Endothelial cell of umbilical vein (primary cell): Measurements from ENCODE around the gene SBSN. TPM values are rescaled to one million over a fixed set of nuclear protein-coding genes. Genes with fewer than 3 reads are reported as not detected.

Experiments
- BruUV-seq: library from RNA; stranded (reverse); fragments of 400-500 nt; replicated peaks from 2 replicates; lab custom pipeline; 2021; lab: Mats Ljungman, UMichigan
- CTCF ChIA-PET: fragments of 300-600, 350-600 bp; sonication (Branson Sonifier 250); formaldehyde crosslinking; loops from one replicate; lab custom pipeline; 2021; ENCODE audit warnings: antibody characterized with exemption, inconsistent platforms; lab: Charles Lee
- POLR2A ChIA-PET: fragments of 300-600, 350-600 bp; sonication (Branson Sonifier 250); formaldehyde crosslinking; loops from one replicate; lab custom pipeline; 2021; ENCODE audit warnings: antibody characterized with exemption, inconsistent platforms; lab: Charles Lee
- DNase-seq: peaks from one replicate; pipeline ENCODE4 v3.0.0-alpha.2; 2011; ENCODE audit warnings: low read depth, low spot score
- FAIRE-seq: peaks from 2 replicates; lab custom pipeline; 2011; peaks lifted over from hg19 to GRCh38; lab: Jason Lieb, UNC
- H2AFZ ChIP-seq: 2 replicates; pipeline ENCODE4 v1.6.0; 2012; ENCODE audit warnings: low read depth, low read length, control low read depth, inconsistent platforms
- H3K27ac ChIP-seq: 2 replicates; pipeline ENCODE4 v1.5.1; 2011; ENCODE audit warnings: low read depth, mild to moderate bottlenecking, control low read depth, low read length, moderate library complexity; ENCODE audit not compliant: insufficient read depth
- H3K27me3 ChIP-seq, 2 experiments: 2 replicates each; pipeline versions ENCODE4 v1.6.0 to v1.6.1; 2011; ENCODE audit warnings: low read length in 2 of 2, mixed read lengths in 1 of 2; ENCODE audit not compliant: control insufficient read depth in 2 of 2, insufficient read depth in 2 of 2
- H3K36me3 ChIP-seq, 2 experiments: 2 replicates in 1 of 2; 3 replicates in 1 of 2; pipeline ENCODE4 v1.5.1; 2011; ENCODE audit warnings: low read length in 2 of 2, mild to moderate bottlenecking in 1 of 2, moderate library complexity in 1 of 2; ENCODE audit not compliant: control insufficient read depth in 2 of 2, insufficient read depth in 2 of 2; ENCODE audit errors: extremely low read depth in 1 of 2
- H3K4me1 ChIP-seq: 3 replicates; pipeline ENCODE4 v1.5.1; 2011; ENCODE audit warnings: mild to moderate bottlenecking, low read length; ENCODE audit not compliant: control insufficient read depth, insufficient read depth; ENCODE audit errors: extremely low read depth
- H3K4me2 ChIP-seq: 2 replicates; pipeline ENCODE4 v1.6.1; 2011; ENCODE audit warnings: low read length, control low read depth, mixed read lengths; ENCODE audit not compliant: insufficient read depth
- H3K4me3 ChIP-seq, 3 experiments: fragments of 200-600 bp in 1 of 3; sonication (generic), shearing (Covaris generic) in 1 of 3; replicated peaks in 1 of 3; 2 replicates each; pipeline ENCODE4 v1.5.1; 2011 to 2016; ENCODE audit warnings: control low read depth in 3 of 3, low read length in 3 of 3, mild to moderate bottlenecking in 2 of 3, inconsistent platforms in 1 of 3, low read depth in 1 of 3, moderate library complexity in 1 of 3; ENCODE audit not compliant: insufficient read depth in 1 of 3
- H3K79me2 ChIP-seq: 2 replicates; pipeline ENCODE4 v1.6.0; 2012; ENCODE audit warnings: low read length, inconsistent platforms; ENCODE audit not compliant: control insufficient read depth, insufficient read depth
- H3K9ac ChIP-seq: replicated peaks from 2 replicates; pipeline ENCODE3; 2011; ENCODE audit warnings: low read length, control low read depth; ENCODE audit not compliant: insufficient read depth; ENCODE audit errors: extremely low read depth
- H3K9me1 ChIP-seq: replicated peaks from 3 replicates; pipeline ENCODE4 v1.6.0; 2011; ENCODE audit warnings: mild to moderate bottlenecking, low read length; ENCODE audit not compliant: control insufficient read depth, insufficient read depth; ENCODE audit errors: extremely low read depth
- H3K9me3 ChIP-seq: replicated peaks from 2 replicates; pipeline ENCODE4 v1.5.1; 2012; ENCODE audit warnings: low read length, inconsistent platforms; ENCODE audit not compliant: control insufficient read depth, insufficient read depth
- H4K20me1 ChIP-seq: replicated peaks from 2 replicates; pipeline ENCODE3; 2011; ENCODE audit warnings: mild to moderate bottlenecking, low read length; ENCODE audit not compliant: control insufficient read depth, insufficient read depth; ENCODE audit errors: extremely low read depth
- EZH2 ChIP-seq: IDR thresholded peaks from 2 replicates; pipeline ENCODE4 v1.6.1; 2012; ENCODE audit warnings: borderline replicate concordance, low read depth, mild to moderate bottlenecking, moderate library complexity, low read length, inconsistent platforms; ENCODE audit not compliant: severe bottlenecking
- FOS ChIP-seq: IDR thresholded peaks from 2 replicates; pipeline ENCODE4 v1.6.1; 2011; ENCODE audit warnings: mild to moderate bottlenecking, low read length, moderate library complexity, borderline replicate concordance; ENCODE audit not compliant: insufficient read depth
- GATA2 ChIP-seq: IDR thresholded peaks from 2 replicates; pipeline ENCODE4 v1.7.0; 2011; ENCODE audit warnings: low read depth, mild to moderate bottlenecking, moderate library complexity, mixed read lengths, low read length; ENCODE audit not compliant: insufficient read length, insufficient read depth
- JUN ChIP-seq: IDR thresholded peaks from 2 replicates; pipeline ENCODE4 v1.6.1; 2011; ENCODE audit warnings: borderline replicate concordance, low read depth; ENCODE audit not compliant: insufficient read length, insufficient read depth
- MYC ChIP-seq: IDR thresholded peaks from one replicate; pipeline ENCODE4 v1.6.1; 2011; ENCODE audit warnings: mild to moderate bottlenecking, low read depth, low read length
- POLR2A ChIP-seq: IDR thresholded peaks from 2 replicates; pipeline ENCODE4 v1.6.1; 2012; ENCODE audit warnings: low read depth, mild to moderate bottlenecking, control low read depth, low read length
- POLR2AphosphoS5 ChIP-seq: IDR thresholded peaks from 2 replicates; pipeline ENCODE4 v1.6.1; 2012; ENCODE audit warnings: low read depth, mild to moderate bottlenecking, control low read depth, low read length, moderate library complexity; ENCODE audit not compliant: insufficient read depth
- dilution Hi-C: fragments of 300-500 bp; cut with MboI; formaldehyde crosslinking; loops from one replicate; pipeline ENCODE4 v1.15.0; 2019; ENCODE audit warnings: low sequenced_read_pairs; ENCODE audit not compliant: extremely low pct_ligation_motif_present
- intact Hi-C: fragments of 100-400 bp; cut with micrococcal nuclease; formaldehyde crosslinking; loops from one replicate; pipeline ENCODE4 v1.10.0; 2022
- polyA plus RNA-seq, 4 experiments: library from polyadenylated mRNA; depleted of rRNA in 3 of 4; stranded (reverse) in 3 of 4; unstranded in 1 of 4; fragments of >200 nt; gene quantifications; 2 replicates each; pipeline versions ENCODE4 v1.2.1 to v1.2.3, GENCODE V29; 2011 to 2012; ENCODE audit warnings: missing spikeins in 1 of 4
- total RNA-seq: library from RNA; stranded (reverse); gene quantifications from 2 replicates; pipeline ENCODE4 v1.2.3, GENCODE V29; 2021
- TF ChIP-seq, protein P1 (sequence below): IDR thresholded peaks from 2 replicates; pipeline ENCODE4 v1.6.1; 2011; ENCODE audit not compliant: insufficient read depth, insufficient read length
- TF ChIP-seq, protein P2 (sequence below), 2 donors: IDR thresholded peaks; 1 replicate in 1 of 2; 2 replicates in 1 of 2; pipeline ENCODE4 v1.5.1; 2011; ENCODE audit warnings: low read length in 2 of 2, mild to moderate bottlenecking in 2 of 2, moderate library complexity in 2 of 2, control low read depth in 1 of 2, inconsistent platforms in 1 of 2, low read depth in 1 of 2; ENCODE audit not compliant: insufficient read depth in 1 of 2; ENCODE audit errors: extremely low read depth in 1 of 2

Gene SBSN
- total and polyA plus RNA-seq, 2 donors (not counting 3 experiments of a cell fraction or from before 2014, with no cell fraction given): not detected

GRCh38 chr19:35500611-35501010 lies 27.5 kb downstream of the SBSN start:
- Histone ChIP-seq H3K9me3 (no peaks in the 10 kb centered on the region), H3K36me3 (no peaks in the 10 kb centered on the region), H4K20me1 (no peaks in the 10 kb centered on the region), H2AFZ (no peak overlapping the region), H3K9ac (no peak overlapping the region), H3K79me2 (no peaks in the 10 kb centered on the region), H3K4me2 (no peak overlapping the region), H3K9me1 (no peaks in the 10 kb centered on the region), H3K4me1 (no peaks in the 10 kb centered on the region), H3K27ac (no peak overlapping the region), H3K27me3 (no peaks in the 10 kb centered on the region), H3K4me3 (no peak overlapping the region)
- dilution Hi-C loops: no loop called here
- TF ChIP-seq JUN (no peak), GATA2 (no peak), MYC (no peak)
- no peak for DNase-seq
- ChIA-PET POLR2A (no interaction called here), CTCF (interaction anchor here (1.2 kb wide), 1 partner anchor 10 kb away, joined by 4 read pairs; no protein-coding TSS in a partner anchor)
- intact Hi-C loops: no loop called here
- BruUV-seq: no TSS peak
- FAIRE-seq: no peak

DNA sequence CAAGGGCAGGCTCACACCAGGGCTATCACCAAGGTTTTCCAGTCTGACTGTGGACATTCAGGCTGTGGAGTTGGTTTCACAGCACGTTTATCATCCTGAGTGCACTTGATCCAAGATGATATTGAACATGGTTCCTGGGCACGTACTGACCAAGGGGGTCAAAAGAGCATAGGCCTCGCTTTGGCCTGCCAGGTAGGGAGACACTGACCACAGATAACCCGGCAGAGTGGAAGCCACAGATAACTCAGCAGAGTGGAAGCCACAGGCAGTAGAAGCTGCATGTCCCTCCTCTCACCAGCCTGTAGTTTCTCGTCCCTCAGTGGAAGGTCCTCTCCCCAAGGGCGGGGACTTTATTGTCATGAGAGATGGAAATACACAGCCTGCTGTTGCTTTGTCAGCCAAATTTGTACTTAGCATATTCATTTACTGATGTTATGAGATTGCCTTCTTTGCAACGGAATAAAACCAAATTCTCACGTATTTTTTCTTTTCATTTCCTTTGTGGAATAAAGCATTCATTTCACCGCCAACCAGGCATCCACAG lies 29.1 kb downstream of the SBSN start:
- no peak for DNase-seq
- TF ChIP-seq POLR2AphosphoS5 (no peak), GATA2 (no peak), EZH2 (no peak), MYC (no peak), JUN (no peak), FOS (no peak), POLR2A (no peak)
- TF ChIP-seq, protein P1, sequence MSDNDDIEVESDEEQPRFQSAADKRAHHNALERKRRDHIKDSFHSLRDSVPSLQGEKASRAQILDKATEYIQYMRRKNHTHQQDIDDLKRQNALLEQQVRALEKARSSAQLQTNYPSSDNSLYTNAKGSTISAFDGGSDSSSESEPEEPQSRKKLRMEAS: no peak
- TF ChIP-seq, protein P2, sequence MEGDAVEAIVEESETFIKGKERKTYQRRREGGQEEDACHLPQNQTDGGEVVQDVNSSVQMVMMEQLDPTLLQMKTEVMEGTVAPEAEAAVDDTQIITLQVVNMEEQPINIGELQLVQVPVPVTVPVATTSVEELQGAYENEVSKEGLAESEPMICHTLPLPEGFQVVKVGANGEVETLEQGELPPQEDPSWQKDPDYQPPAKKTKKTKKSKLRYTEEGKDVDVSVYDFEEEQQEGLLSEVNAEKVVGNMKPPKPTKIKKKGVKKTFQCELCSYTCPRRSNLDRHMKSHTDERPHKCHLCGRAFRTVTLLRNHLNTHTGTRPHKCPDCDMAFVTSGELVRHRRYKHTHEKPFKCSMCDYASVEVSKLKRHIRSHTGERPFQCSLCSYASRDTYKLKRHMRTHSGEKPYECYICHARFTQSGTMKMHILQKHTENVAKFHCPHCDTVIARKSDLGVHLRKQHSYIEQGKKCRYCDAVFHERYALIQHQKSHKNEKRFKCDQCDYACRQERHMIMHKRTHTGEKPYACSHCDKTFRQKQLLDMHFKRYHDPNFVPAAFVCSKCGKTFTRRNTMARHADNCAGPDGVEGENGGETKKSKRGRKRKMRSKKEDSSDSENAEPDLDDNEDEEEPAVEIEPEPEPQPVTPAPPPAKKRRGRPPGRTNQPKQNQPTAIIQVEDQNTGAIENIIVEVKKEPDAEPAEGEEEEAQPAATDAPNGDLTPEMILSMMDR (IDR thresholded peaks at IDR 0.05; ENCODE audit: extremely low read depth in 1 of 2, insufficient read depth in 1 of 2, low read depth in 1 of 2, low read length in 2 of 2): no peak
- ChIA-PET POLR2A (no interaction called here), CTCF (no interaction called here)
- Histone ChIP-seq H2AFZ (no peak overlapping the region), H3K27me3 (no peaks in the 10 kb centered on the region), H3K4me1 (no peaks in the 10 kb centered on the region), H3K4me2 (no peak overlapping the region), H3K27ac (no peak overlapping the region), H3K36me3 (no peaks in the 10 kb centered on the region), H3K9me1 (no peaks in the 10 kb centered on the region), H4K20me1 (no peaks in the 10 kb centered on the region), H3K9me3 (no peaks in the 10 kb centered on the region), H3K4me3 (no peak overlapping the region), H3K9ac (no peak overlapping the region), H3K79me2 (no peaks in the 10 kb centered on the region)
- intact Hi-C loops: no loop called here
- dilution Hi-C loops: no loop called here
- BruUV-seq: no TSS peak
- FAIRE-seq: no peak
